ENCODE measurements around the gene CTNNBL1. TPM values are rescaled to one million over a fixed set of nuclear protein-coding genes. Genes with fewer than 3 reads are reported as not detected.

CTNNBL1 gene
- total and polyA plus RNA-seq, 2 of the 4 experiments (the other 2 are of a cell fraction) = 29.9 to 34.1 TPM

DNA sequence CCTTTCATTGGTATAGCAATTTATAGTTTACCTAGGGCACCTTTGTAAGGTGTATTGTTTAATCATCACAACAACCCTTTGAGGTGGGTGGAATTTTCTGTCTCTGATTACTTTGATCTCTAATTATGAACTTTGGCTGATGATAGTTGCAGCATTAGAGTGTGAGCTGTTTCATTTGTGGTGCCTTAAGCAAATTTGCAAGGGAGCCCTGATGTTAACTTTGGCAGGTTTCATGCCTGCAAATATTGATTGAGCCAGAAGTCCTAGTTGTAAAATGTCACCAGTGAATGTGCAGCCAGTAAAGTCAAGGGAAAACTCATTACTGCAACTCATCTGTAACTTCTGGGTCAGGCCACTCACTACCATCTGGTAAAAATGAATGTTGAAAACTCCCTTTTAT lies 29.8 kb downstream of the CTNNBL1 start:
- Histone ChIP-seq H3K23ac (ENCODE audit: low read depth, low read length) (no peak overlapping the region), H4K5ac (ENCODE audit: low read depth, low read length) (no peak overlapping the region), H3K27me3 (ENCODE audit: control insufficient read depth, insufficient read depth, low read length) (no peaks in the 10 kb centered on the region), H2BK15ac (ENCODE audit: low read depth, low read length) (no peak overlapping the region), H2BK20ac (ENCODE audit: low read depth, low read length) (no peak overlapping the region), H3K14ac (replicated peaks; ENCODE audit: low read depth, low read length) (no peak overlapping the region), H3K79me1 (ENCODE audit: low read depth in 1 of 2, low read length in 2 of 2) (peaks cover 11 to 46% of the 10 kb centered on the region in 2 experiments; a peak in 3 of 4 replicates), H4K20me1 (ENCODE audit: insufficient read depth, low read length) (peaks cover 22% of the 10 kb centered on the region; the same call in 1 of the 2 replicates), H3K9me3 (ENCODE audit: control insufficient read depth, insufficient read depth, low read length) (no peaks in the 10 kb centered on the region), H2BK5ac (ENCODE audit: low read depth, low read length, poor library complexity, severe bottlenecking) (no peak overlapping the region), H2BK120ac (ENCODE audit: low read depth, low read length) (no peak overlapping the region), H2AK5ac (ENCODE audit: low read depth, low read length) (no peak overlapping the region), H3K4me1 (ENCODE audit: control insufficient read depth, insufficient read depth, low read length) (peaks cover 3% of the 10 kb centered on the region; the same call in 1 of the 2 replicates), H3K18ac (ENCODE audit: low read depth, low read length) (no peak overlapping the region), H3K36me3 (ENCODE audit: control insufficient read depth, insufficient read depth, low read length) (no peaks in the 10 kb centered on the region), H4K91ac (ENCODE audit: insufficient read depth, low read depth, low read length) (no peak overlapping the region), H3K4me3 (ENCODE audit: insufficient read depth, low read depth, low read length) (no peak overlapping the region), H3K27ac (ENCODE audit: insufficient read depth, low read length) (no peak overlapping the region), H3K4me2 (ENCODE audit: low read depth, low read length) (no peak overlapping the region), H4K8ac (ENCODE audit: low read depth in 2 of 2, low read length in 2 of 2) (no peak overlapping the region), H2AK9ac (replicated peaks; ENCODE audit: low read depth, low read length, poor library complexity) (no peak overlapping the region), H3K56ac (ENCODE audit: extremely low read depth, insufficient read depth, low read length) (no peak overlapping the region), H3K9ac (ENCODE audit: low read depth, low read length) (no peak overlapping the region), H3K9me1 (ENCODE audit: insufficient read depth, low read length) (no peaks in the 10 kb centered on the region; the same call in 1 of the 2 replicates), H2AFZ (replicated peaks; ENCODE audit: low read length, poor library complexity) (no peak overlapping the region), H3K4ac (ENCODE audit: low read depth, low read length) (no peak overlapping the region)
- TF ChIP-seq, protein P1, sequence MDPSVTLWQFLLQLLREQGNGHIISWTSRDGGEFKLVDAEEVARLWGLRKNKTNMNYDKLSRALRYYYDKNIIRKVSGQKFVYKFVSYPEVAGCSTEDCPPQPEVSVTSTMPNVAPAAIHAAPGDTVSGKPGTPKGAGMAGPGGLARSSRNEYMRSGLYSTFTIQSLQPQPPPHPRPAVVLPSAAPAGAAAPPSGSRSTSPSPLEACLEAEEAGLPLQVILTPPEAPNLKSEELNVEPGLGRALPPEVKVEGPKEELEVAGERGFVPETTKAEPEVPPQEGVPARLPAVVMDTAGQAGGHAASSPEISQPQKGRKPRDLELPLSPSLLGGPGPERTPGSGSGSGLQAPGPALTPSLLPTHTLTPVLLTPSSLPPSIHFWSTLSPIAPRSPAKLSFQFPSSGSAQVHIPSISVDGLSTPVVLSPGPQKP (IDR thresholded peaks at IDR 0.05; ENCODE audit: borderline replicate concordance, low read depth, low read length) = no peak
- no peak for TF ChIP-seq RCOR1 (IDR thresholded peaks at IDR 0.05; ENCODE audit: insufficient replicate concordance, low read length)
- no peak for TF ChIP-seq CHD1 (IDR thresholded peaks at IDR 0.05; ENCODE audit: low read depth, low read length)
- TF ChIP-seq NFE2L2 (IDR thresholded peaks at IDR 0.05; ENCODE audit: low read depth, low read length) = no peak
- TF ChIP-seq MAFK (IDR thresholded peaks at IDR 0.05; ENCODE audit: low read depth, low read length) = no peak
- TF ChIP-seq, protein P2, sequence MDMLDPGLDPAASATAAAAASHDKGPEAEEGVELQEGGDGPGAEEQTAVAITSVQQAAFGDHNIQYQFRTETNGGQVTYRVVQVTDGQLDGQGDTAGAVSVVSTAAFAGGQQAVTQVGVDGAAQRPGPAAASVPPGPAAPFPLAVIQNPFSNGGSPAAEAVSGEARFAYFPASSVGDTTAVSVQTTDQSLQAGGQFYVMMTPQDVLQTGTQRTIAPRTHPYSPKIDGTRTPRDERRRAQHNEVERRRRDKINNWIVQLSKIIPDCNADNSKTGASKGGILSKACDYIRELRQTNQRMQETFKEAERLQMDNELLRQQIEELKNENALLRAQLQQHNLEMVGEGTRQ (IDR thresholded peaks at IDR 0.05; ENCODE audit: low read depth, low read length) = no peak
- TF ChIP-seq MAZ (IDR thresholded peaks at IDR 0.05; ENCODE audit: borderline replicate concordance, low read depth, low read length) = no peak
- BruUV-seq (replicated peaks) = no TSS peak
- ATAC-seq (ENCODE audit: low read depth) = no peak
- CTCF ChIA-PET = no interaction called here
- in situ Hi-C loops (cut with MboI; ENCODE audit: low sequenced_read_pairs) (no loop called here), intact Hi-C loops (cut with micrococcal nuclease) (no loop called here), dilution Hi-C loops (cut with HindIII; ENCODE audit: low sequenced_read_pairs, unreplicated experiment) (no loop called here)
- DNase-seq = no peak
- POLR2A ChIA-PET (ENCODE audit: unreplicated experiment) = no interaction called here
